Measurements from ENCODE around the gene ACSF2.

DNA sequence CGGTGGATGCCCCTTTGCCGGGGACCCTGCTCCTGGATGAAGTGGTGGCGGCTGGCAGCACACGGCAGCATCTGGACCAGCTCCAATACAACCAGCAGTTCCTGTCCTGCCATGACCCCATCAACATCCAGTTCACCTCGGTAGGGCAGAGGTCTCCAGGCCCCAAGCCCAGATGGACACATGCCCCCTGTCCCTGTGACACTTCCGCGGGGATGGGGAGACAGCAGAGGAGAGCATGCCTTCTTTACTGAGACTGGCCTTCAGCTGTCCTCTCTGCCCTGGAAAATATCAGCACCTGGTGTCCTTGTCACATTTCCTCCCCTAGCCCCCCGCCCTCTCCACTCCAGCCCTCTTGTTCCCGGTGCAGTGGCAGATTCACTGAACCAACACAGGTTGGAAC is 36.4 kb downstream of the ACSF2 start:
- TF ChIP-seq POLR2A (IDR thresholded peaks at IDR 0.05) (no peak), EP300 (IDR thresholded peaks at IDR 0.05) (no peak)
- TF ChIP-seq, protein P1, sequence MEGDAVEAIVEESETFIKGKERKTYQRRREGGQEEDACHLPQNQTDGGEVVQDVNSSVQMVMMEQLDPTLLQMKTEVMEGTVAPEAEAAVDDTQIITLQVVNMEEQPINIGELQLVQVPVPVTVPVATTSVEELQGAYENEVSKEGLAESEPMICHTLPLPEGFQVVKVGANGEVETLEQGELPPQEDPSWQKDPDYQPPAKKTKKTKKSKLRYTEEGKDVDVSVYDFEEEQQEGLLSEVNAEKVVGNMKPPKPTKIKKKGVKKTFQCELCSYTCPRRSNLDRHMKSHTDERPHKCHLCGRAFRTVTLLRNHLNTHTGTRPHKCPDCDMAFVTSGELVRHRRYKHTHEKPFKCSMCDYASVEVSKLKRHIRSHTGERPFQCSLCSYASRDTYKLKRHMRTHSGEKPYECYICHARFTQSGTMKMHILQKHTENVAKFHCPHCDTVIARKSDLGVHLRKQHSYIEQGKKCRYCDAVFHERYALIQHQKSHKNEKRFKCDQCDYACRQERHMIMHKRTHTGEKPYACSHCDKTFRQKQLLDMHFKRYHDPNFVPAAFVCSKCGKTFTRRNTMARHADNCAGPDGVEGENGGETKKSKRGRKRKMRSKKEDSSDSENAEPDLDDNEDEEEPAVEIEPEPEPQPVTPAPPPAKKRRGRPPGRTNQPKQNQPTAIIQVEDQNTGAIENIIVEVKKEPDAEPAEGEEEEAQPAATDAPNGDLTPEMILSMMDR (IDR thresholded peaks at IDR 0.05), result no peak

Data from tibial nerve (tissue), 4 donors.